Loucy (cell line): ENCODE measurements around the gene POU2F3.

Experiments used
- H2AFZ ChIP-seq: fragments of 200-600 bp; sonication (generic); 2 replicates; pipeline ENCODE4 v1.6.0; 2016; ENCODE audit warnings: antibody characterized with exemption, mild to moderate bottlenecking, low read length, moderate library complexity
- H3F3A ChIP-seq: fragments of 200-600 bp; 2 replicates; pipeline ENCODE4 v1.6.0; 2016; ENCODE audit warnings: antibody characterized with exemption, low read depth, mild to moderate bottlenecking
- H3K27me3 ChIP-seq: fragments of 200-600 bp; sonication (generic); 2 replicates; pipeline ENCODE4 v1.6.1; 2014; ENCODE audit warnings: low read length, mild to moderate bottlenecking; ENCODE audit not compliant: insufficient read depth, poor library complexity, severe bottlenecking
- H3K36me3 ChIP-seq: fragments of 200-600 bp; sonication (generic); 2 replicates; pipeline ENCODE4 v1.6.1; 2016; ENCODE audit warnings: low read length; ENCODE audit not compliant: insufficient read depth
- H3K4me1 ChIP-seq: fragments of 200-600 bp; sonication (generic); 2 replicates; pipeline ENCODE4 v1.5.1; 2014; ENCODE audit warnings: low read length, mild to moderate bottlenecking; ENCODE audit not compliant: insufficient read depth, poor library complexity, severe bottlenecking
- H3K4me2 ChIP-seq: fragments of 200-600 bp; sonication (generic); 2 replicates; pipeline ENCODE4 v1.6.0; 2014; ENCODE audit warnings: antibody characterized with exemption, low read length, low read depth, mild to moderate bottlenecking; ENCODE audit not compliant: poor library complexity, severe bottlenecking
- H3K4me3 ChIP-seq: fragments of 200-600 bp; sonication (generic); 2 replicates; pipeline ENCODE4 v1.5.1; 2014; ENCODE audit warnings: low read length, mild to moderate bottlenecking, mixed read lengths; ENCODE audit not compliant: poor library complexity, severe bottlenecking
- H3K79me2 ChIP-seq: fragments of 200-600 bp; sonication (generic); 2 replicates; pipeline ENCODE4 v1.6.1; 2014; ENCODE audit warnings: low read length; ENCODE audit not compliant: insufficient read depth
- H3K9ac ChIP-seq: fragments of 200-600 bp; sonication (generic); 2 replicates; pipeline ENCODE4 v1.6.0; 2014; ENCODE audit warnings: mild to moderate bottlenecking, low read depth, low read length, moderate library complexity; ENCODE audit not compliant: poor library complexity, severe bottlenecking
- H3K9me2 ChIP-seq: fragments of 200-600 bp; sonication (generic); replicated peaks from 2 replicates; pipeline ENCODE4 v1.6.1; 2016; ENCODE audit warnings: low read depth, low read length, mixed read lengths
- H3K9me3 ChIP-seq: fragments of 200-600 bp; sonication (generic); 2 replicates; pipeline ENCODE4 v1.6.1; 2014; ENCODE audit warnings: mild to moderate bottlenecking, antibody characterized with exemption, low read length, low read depth; ENCODE audit not compliant: insufficient read depth
- H4K20me1 ChIP-seq: fragments of 200-600 bp; sonication (generic); 2 replicates; pipeline ENCODE4 v1.6.0; 2014; ENCODE audit warnings: antibody characterized with exemption, low read length, mild to moderate bottlenecking; ENCODE audit not compliant: insufficient read depth, poor library complexity, severe bottlenecking
- CTCF ChIP-seq: fragments of 200-600 bp; sonication (generic); conservative IDR thresholded peaks from 2 replicates; pipeline ENCODE4 v1.5.1; 2014; ENCODE audit warnings: mild to moderate bottlenecking, antibody characterized with exemption, low read length
- EZH2phosphoT487 ChIP-seq: fragments of 200-600 bp; IDR thresholded peaks from 2 replicates; pipeline ENCODE4 v1.6.1; 2018; ENCODE audit warnings: antibody characterized with exemption, mild to moderate bottlenecking, moderate library complexity, borderline replicate concordance

Gene POU2F3

GRCh38 chr11:120284272-120284671, 44.3 kb downstream of the POU2F3 start:
- Histone ChIP-seq H3K4me2 (no peak overlapping the region), H4K20me1 (no peaks in the 10 kb centered on the region), H3F3A (no peaks in the 10 kb centered on the region), H3K4me1 (no peaks in the 10 kb centered on the region), H3K9me3 (no peaks in the 10 kb centered on the region), H3K27me3 (no peaks in the 10 kb centered on the region), H3K36me3 (no peaks in the 10 kb centered on the region), H3K79me2 (no peaks in the 10 kb centered on the region), H3K9me2 (no peaks in the 10 kb centered on the region), H3K9ac (no peak overlapping the region), H2AFZ (no peak overlapping the region), H3K4me3 (no peak overlapping the region)
- TF ChIP-seq CTCF (no peak), EZH2phosphoT487 (no peak)

DNA sequence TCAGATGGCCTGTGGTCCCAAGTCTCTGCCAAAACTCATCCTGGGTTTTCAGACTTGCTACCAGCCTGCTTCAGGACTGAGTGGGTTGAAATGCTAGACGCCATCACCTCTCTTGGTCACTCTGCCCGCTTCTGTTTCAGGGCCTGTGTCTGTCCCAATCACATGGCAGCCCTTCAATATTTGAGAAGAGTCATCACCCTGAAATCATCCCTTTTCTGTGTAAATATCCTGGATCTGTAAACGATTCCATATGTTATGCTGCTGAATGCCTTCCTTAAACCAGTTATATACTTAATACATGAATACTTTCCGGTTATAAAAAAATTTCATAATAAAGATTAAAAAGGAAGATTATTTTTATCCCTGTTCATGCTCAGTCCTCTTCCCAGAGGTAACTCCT, 45.3 kb downstream of the POU2F3 start:
- Histone ChIP-seq H3F3A (no peaks in the 10 kb centered on the region), H3K4me1 (no peaks in the 10 kb centered on the region), H4K20me1 (no peaks in the 10 kb centered on the region), H3K9me2 (no peaks in the 10 kb centered on the region), H3K27me3 (no peaks in the 10 kb centered on the region), H3K36me3 (no peaks in the 10 kb centered on the region), H2AFZ (no peak overlapping the region), H3K4me2 (no peak overlapping the region), H3K9ac (no peak overlapping the region), H3K4me3 (no peak overlapping the region), H3K9me3 (no peaks in the 10 kb centered on the region), H3K79me2 (no peaks in the 10 kb centered on the region)
- no peak for TF ChIP-seq CTCF
- no peak for TF ChIP-seq EZH2phosphoT487

- H3K9me3 ChIP-seq, result no peaks in the 10 kb centered on the region
- no peaks in the 10 kb centered on the region for H3K36me3 ChIP-seq
- TF ChIP-seq EZH2phosphoT487, result no peak
- no peak for TF ChIP-seq CTCF
- H3K9me2 ChIP-seq, result no peaks in the 10 kb centered on the region
- H4K20me1 ChIP-seq, result no peaks in the 10 kb centered on the region
- H3K79me2 ChIP-seq, result no peaks in the 10 kb centered on the region
- H3K4me3 ChIP-seq, result no peak overlapping the region
- no peaks in the 10 kb centered on the region for H3K27me3 ChIP-seq
- H3K4me1 ChIP-seq, result no peaks in the 10 kb centered on the region
- H3F3A ChIP-seq, result no peaks in the 10 kb centered on the region
- no peak overlapping the region for H3K4me2 ChIP-seq
- H3K9ac ChIP-seq, result no peak overlapping the region
- no peak overlapping the region for H2AFZ ChIP-seq
Measured at GRCh38 chr11:120288021-120288420, 48.1 kb downstream of the POU2F3 start.
